DND-41 (cell line): Measurements from ENCODE around the gene SOX4.

Experiments
- ATAC-seq: fragments of 200-7000 bp; cut with Tn5 transposase; 3 replicates; pipeline ENCODE4 v1.9.1; 2021; ENCODE audit warnings: low read depth; ENCODE audit not compliant: insufficient read depth
- DNase-seq: peaks from one replicate; pipeline ENCODE4 v3.0.0-alpha.2; 2020
- H2AFZ ChIP-seq: 2 replicates; pipeline ENCODE4 v1.6.0; 2012; ENCODE audit warnings: low read depth, low read length
- H3K27ac ChIP-seq: 2 replicates; pipeline ENCODE4 v1.5.1; 2012; ENCODE audit warnings: low read length, inconsistent platforms
- H3K27me3 ChIP-seq: fragments of 200-600 bp; sonication (generic); 2 replicates; pipeline ENCODE4 v1.6.0; 2012; ENCODE audit warnings: low read length, mild to moderate bottlenecking, inconsistent platforms; ENCODE audit not compliant: insufficient read depth, poor library complexity
- H3K36me3 ChIP-seq: 2 replicates; pipeline ENCODE4 v1.5.1; 2012; ENCODE audit warnings: low read length, inconsistent platforms; ENCODE audit not compliant: insufficient read depth
- H3K4me1 ChIP-seq: 2 replicates; pipeline ENCODE4 v1.5.1; 2012; ENCODE audit warnings: mild to moderate bottlenecking, low read length; ENCODE audit not compliant: insufficient read depth
- H3K4me2 ChIP-seq: 2 replicates; pipeline ENCODE4 v1.6.0; 2012; ENCODE audit warnings: mild to moderate bottlenecking, moderate library complexity, low read length, inconsistent platforms; ENCODE audit not compliant: insufficient read depth
- H3K4me3 ChIP-seq, 2 experiments: fragments of 200-600 bp in 1 of 2; shearing (Covaris generic) in 1 of 2; 2 replicates each; pipeline ENCODE4 v1.5.1; 2012 to 2016; ENCODE audit warnings: inconsistent platforms in 2 of 2, low read length in 2 of 2, mild to moderate bottlenecking in 2 of 2, low read depth in 1 of 2, moderate library complexity in 1 of 2
- H3K79me2 ChIP-seq: 2 replicates; pipeline ENCODE4 v1.6.0; 2012; ENCODE audit warnings: low read length, inconsistent platforms; ENCODE audit not compliant: insufficient read depth
- H3K9ac ChIP-seq: 2 replicates; pipeline ENCODE4 v1.6.0; 2012; ENCODE audit warnings: low read depth, mild to moderate bottlenecking, inconsistent platforms, low read length, moderate library complexity
- H3K9me3 ChIP-seq: 2 replicates; pipeline ENCODE4 v1.5.1; 2012; ENCODE audit warnings: low read length, moderate library complexity, mild to moderate bottlenecking, inconsistent platforms; ENCODE audit not compliant: insufficient read depth, severe bottlenecking
- H4K20me1 ChIP-seq: 2 replicates; pipeline ENCODE4 v1.6.0; 2012; ENCODE audit warnings: low read length; ENCODE audit not compliant: insufficient read depth
- EZH2 ChIP-seq: IDR thresholded peaks from 3 replicates; pipeline ENCODE4 v1.6.1; 2012; ENCODE audit warnings: borderline replicate concordance, low read depth, mild to moderate bottlenecking, moderate library complexity, low read length, inconsistent platforms; ENCODE audit not compliant: severe bottlenecking
- TF ChIP-seq, protein P1 (sequence below): IDR thresholded peaks from 2 replicates; pipeline ENCODE4 v1.5.1; 2012; ENCODE audit warnings: borderline replicate concordance, low read length, moderate library complexity, mild to moderate bottlenecking; ENCODE audit not compliant: poor library complexity, severe bottlenecking; ENCODE audit errors: extremely low read depth

SOX4 gene

DNA sequence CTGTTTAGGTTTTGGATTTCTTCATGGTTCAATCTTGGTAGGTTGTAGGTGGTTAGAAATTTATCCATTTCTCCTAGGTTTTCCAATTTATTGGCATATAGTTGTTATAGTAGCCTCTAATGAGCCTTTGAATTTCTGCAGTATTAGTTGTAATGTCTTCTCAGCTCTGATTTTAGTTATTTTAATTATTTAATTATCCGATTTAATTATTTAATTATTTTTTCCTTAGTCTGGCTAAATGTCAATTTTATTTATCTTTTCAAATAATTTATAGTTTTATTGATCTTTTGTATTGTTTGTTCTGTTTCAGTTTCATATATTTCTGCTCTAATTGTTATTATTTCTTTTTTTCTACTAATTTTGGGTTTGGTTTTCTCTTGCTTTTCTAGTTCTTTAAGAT, 28.1 kb upstream of the SOX4 start:
- TF ChIP-seq, protein P1, sequence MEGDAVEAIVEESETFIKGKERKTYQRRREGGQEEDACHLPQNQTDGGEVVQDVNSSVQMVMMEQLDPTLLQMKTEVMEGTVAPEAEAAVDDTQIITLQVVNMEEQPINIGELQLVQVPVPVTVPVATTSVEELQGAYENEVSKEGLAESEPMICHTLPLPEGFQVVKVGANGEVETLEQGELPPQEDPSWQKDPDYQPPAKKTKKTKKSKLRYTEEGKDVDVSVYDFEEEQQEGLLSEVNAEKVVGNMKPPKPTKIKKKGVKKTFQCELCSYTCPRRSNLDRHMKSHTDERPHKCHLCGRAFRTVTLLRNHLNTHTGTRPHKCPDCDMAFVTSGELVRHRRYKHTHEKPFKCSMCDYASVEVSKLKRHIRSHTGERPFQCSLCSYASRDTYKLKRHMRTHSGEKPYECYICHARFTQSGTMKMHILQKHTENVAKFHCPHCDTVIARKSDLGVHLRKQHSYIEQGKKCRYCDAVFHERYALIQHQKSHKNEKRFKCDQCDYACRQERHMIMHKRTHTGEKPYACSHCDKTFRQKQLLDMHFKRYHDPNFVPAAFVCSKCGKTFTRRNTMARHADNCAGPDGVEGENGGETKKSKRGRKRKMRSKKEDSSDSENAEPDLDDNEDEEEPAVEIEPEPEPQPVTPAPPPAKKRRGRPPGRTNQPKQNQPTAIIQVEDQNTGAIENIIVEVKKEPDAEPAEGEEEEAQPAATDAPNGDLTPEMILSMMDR: no peak
- TF ChIP-seq EZH2: no peak
- Histone ChIP-seq H3K79me2 (no peaks in the 10 kb centered on the region), H2AFZ (no peak overlapping the region), H3K27ac (no peak overlapping the region), H3K4me3 (no peak overlapping the region), H3K9me3 (peaks cover 5% of the 10 kb centered on the region), H4K20me1 (no peaks in the 10 kb centered on the region), H3K36me3 (no peaks in the 10 kb centered on the region), H3K4me2 (no peak overlapping the region), H3K9ac (no peak overlapping the region), H3K27me3 (no peaks in the 10 kb centered on the region), H3K4me1 (no peaks in the 10 kb centered on the region)
- DNase-seq: no peak
- ATAC-seq: no peak

DNA sequence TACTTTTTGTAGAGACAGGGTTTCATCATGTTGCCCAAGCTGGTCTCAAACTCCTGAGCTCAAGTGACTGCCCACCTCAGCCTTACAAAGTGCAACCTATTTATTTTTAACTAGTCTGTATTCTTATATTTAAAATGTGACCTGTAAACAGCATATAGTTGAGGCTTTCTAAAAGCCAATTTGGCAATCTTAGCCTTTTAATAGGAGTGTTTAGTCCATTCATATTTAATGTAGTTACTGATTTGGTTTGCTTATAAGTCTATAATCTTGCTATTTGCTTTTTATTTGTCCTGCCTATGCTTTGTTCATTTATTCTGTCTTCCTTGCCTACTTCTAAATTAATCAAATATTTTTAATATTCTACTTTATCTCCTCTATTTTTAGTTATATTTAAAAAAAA, 15.0 kb upstream of the SOX4 start:
- H3K4me1 ChIP-seq: no peaks in the 10 kb centered on the region
- TF ChIP-seq, protein P1: no peak
- no peak for TF ChIP-seq EZH2
- DNase-seq (no peak), ATAC-seq (no peak)
- H2AFZ ChIP-seq: no peak overlapping the region
- no peaks in the 10 kb centered on the region for H3K27me3 ChIP-seq
- H3K36me3 ChIP-seq: no peaks in the 10 kb centered on the region
- peaks cover 3% of the 10 kb centered on the region for H3K9me3 ChIP-seq
- no peaks in the 10 kb centered on the region for H4K20me1 ChIP-seq
- H3K79me2 ChIP-seq: no peaks in the 10 kb centered on the region
- no peak overlapping the region for H3K4me2 ChIP-seq
- H3K4me3 ChIP-seq: no peak overlapping the region
- H3K9ac ChIP-seq: no peak overlapping the region
- H3K27ac ChIP-seq: no peak overlapping the region

DNA sequence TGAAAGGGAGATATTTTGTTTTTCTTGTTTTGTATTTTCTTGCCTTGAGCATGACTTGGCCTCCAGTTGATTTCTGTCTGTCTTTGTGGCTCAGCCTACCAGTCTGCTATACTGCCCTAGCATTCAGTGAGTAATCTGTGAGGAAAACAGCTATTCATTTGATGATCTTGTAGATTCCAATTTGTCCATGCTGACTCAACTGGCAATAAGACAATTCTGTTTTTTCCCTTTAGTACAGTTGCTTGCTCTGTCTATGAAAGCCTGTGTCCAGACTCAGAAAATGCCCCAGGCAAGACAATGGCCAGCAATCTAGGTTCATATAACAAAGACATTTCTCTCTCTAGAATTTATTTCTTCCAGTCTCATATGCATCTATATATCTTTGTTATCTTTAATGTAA, 10.9 kb upstream of the SOX4 start:
- no peak overlapping the region for H3K9ac ChIP-seq
- H3K4me3 ChIP-seq: no peak overlapping the region
- H3K9me3 ChIP-seq: peaks cover 3% of the 10 kb centered on the region
- DNase-seq (no peak), ATAC-seq (no peak)
- TF ChIP-seq, protein P1: no peak
- TF ChIP-seq EZH2: no peak
- H3K27me3 ChIP-seq: no peaks in the 10 kb centered on the region
- peaks cover 10% of the 10 kb centered on the region for H3K4me1 ChIP-seq
- peaks cover 1% of the 10 kb centered on the region; the same call in 1 of the 2 replicates for H3K79me2 ChIP-seq
- no peaks in the 10 kb centered on the region for H4K20me1 ChIP-seq
- no peak overlapping the region for H3K27ac ChIP-seq
- no peak overlapping the region for H3K4me2 ChIP-seq
- H3K36me3 ChIP-seq: no peaks in the 10 kb centered on the region; the same call in 1 of the 2 replicates
- no peak overlapping the region for H2AFZ ChIP-seq

DNA sequence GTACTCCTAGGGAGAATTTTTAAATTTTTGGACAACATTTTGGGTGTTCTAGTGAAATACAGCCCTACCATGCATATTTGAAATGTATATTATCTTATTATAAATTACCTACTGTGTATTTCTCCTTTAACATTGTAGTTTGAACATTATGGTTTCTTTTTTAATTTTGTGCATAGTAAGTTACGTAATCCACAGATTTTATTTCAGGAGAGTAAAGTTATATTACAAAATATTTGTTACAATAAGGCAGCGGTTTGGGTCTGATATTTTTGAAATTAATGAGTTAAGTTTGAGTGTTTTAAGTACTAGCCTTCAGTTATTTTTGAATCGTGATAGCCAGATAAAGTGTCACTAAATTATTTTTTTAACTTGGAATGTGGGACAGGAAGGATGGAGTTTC, 7.3 kb upstream of the SOX4 start:
- Histone ChIP-seq H3K4me2 (peak overlapping the region; percentile 93; the same call in 1 of the 2 replicates), H3K27me3 (no peaks in the 10 kb centered on the region), H4K20me1 (no peaks in the 10 kb centered on the region), H3K4me3 (no peak overlapping the region), H3K9me3 (no peaks in the 10 kb centered on the region), H3K36me3 (no peaks in the 10 kb centered on the region; the same call in 1 of the 2 replicates), H3K9ac (no peak overlapping the region), H2AFZ (peak overlapping the region; percentile 90; the same call in 1 of the 2 replicates), H3K79me2 (peaks cover 11% of the 10 kb centered on the region), H3K27ac (no peak overlapping the region), H3K4me1 (peaks cover 21% of the 10 kb centered on the region)
- no peak for TF ChIP-seq EZH2
- TF ChIP-seq, protein P1: no peak
- DNase-seq: no peak
- no peak for ATAC-seq
